Neural cell (in vitro differentiated cells): ENCODE results near the gene OSTC. TPM values are rescaled to one million over a fixed set of nuclear protein-coding genes. Genes with fewer than 3 reads are reported as not detected.

Source experiments
- H2AFZ ChIP-seq: fragments of 200-600, 300-800 bp; sonication (generic), shearing (Covaris generic); 2 replicates; pipeline ENCODE4 v1.6.0; 2014; ENCODE audit warnings: low read depth, mild to moderate bottlenecking, antibody characterized with exemption, low read length, moderate library complexity
- H3F3A ChIP-seq: fragments of 200-600 bp; shearing (Covaris generic); 2 replicates; pipeline ENCODE4 v1.6.1; 2016; ENCODE audit warnings: mild to moderate bottlenecking, moderate library complexity, mixed read lengths, antibody characterized with exemption, low read length; ENCODE audit not compliant: insufficient read depth, poor library complexity, severe bottlenecking
- H3K27ac ChIP-seq: fragments of 200-600, 300-800 bp; sonication (generic), shearing (Covaris generic); 2 replicates; pipeline ENCODE4 v1.5.1; 2014; ENCODE audit warnings: mild to moderate bottlenecking, low read length, moderate library complexity
- H3K27me3 ChIP-seq: fragments of 300-800, 200-600 bp; sonication (generic), shearing (Covaris generic); 2 replicates; pipeline ENCODE4 v1.6.0; 2014; ENCODE audit warnings: mild to moderate bottlenecking, low read depth, low read length, moderate library complexity; ENCODE audit not compliant: insufficient read depth
- H3K36me3 ChIP-seq: fragments of 300-800, 200-600 bp; sonication (generic), shearing (Covaris generic); 2 replicates; pipeline ENCODE4 v1.5.1; 2014; ENCODE audit warnings: mild to moderate bottlenecking, antibody characterized with exemption, low read length, moderate library complexity; ENCODE audit not compliant: insufficient read depth
- H3K4me2 ChIP-seq: fragments of 300-800, 200-600 bp; sonication (generic), shearing (Covaris generic); 2 replicates; pipeline ENCODE4 v1.6.0; 2014; ENCODE audit warnings: mild to moderate bottlenecking, low read length
- H3K4me3 ChIP-seq: fragments of 300-800, 200-600 bp; sonication (generic), shearing (Covaris generic); 2 replicates; pipeline ENCODE4 v1.5.1; 2014; ENCODE audit warnings: mild to moderate bottlenecking, low read length, moderate library complexity
- H3K79me2 ChIP-seq: fragments of 200-600 bp; shearing (Covaris generic); replicated peaks from 2 replicates; pipeline ENCODE4 v1.6.0; 2014; ENCODE audit warnings: mild to moderate bottlenecking, low read length, moderate library complexity; ENCODE audit not compliant: insufficient read depth
- H3K9ac ChIP-seq: fragments of 300-800, 200-600 bp; sonication (generic), shearing (Covaris generic); 2 replicates; pipeline ENCODE4 v1.6.1; 2016; ENCODE audit warnings: mild to moderate bottlenecking, low read length, mixed read lengths
- H3K9me2 ChIP-seq: fragments of 200-600 bp; shearing (Covaris generic); 2 replicates; pipeline ENCODE4 v1.6.1; 2016; ENCODE audit warnings: mild to moderate bottlenecking, low read length, mixed read lengths; ENCODE audit not compliant: insufficient read depth
- H3K9me3 ChIP-seq: fragments of 200-600, 300-800 bp; sonication (generic), shearing (Covaris generic); 2 replicates; pipeline ENCODE4 v1.6.1; 2016; ENCODE audit warnings: mild to moderate bottlenecking, mixed run types, low read length, moderate library complexity, mixed read lengths
- H4K20me1 ChIP-seq: fragments of 200-600 bp; shearing (Covaris generic); 2 replicates; pipeline ENCODE4 v1.6.1; 2016; ENCODE audit warnings: mild to moderate bottlenecking, mixed run types; ENCODE audit not compliant: insufficient read depth
- CTCF ChIP-seq: fragments of 450-650 bp; IDR thresholded peaks from 2 replicates; pipeline ENCODE4 v1.5.1; 2014; ENCODE audit warnings: antibody characterized with exemption, mild to moderate bottlenecking, moderate library complexity; ENCODE audit not compliant: poor library complexity, severe bottlenecking
- EP300 ChIP-seq: fragments of 450-650 bp; conservative IDR thresholded peaks from 2 replicates; pipeline ENCODE4 v1.6.1; 2014; ENCODE audit warnings: antibody characterized with exemption, mild to moderate bottlenecking, moderate library complexity; ENCODE audit not compliant: poor library complexity, severe bottlenecking
- EZH2 ChIP-seq: fragments of 200-600, 300-800 bp; shearing (Covaris generic), sonication (generic); IDR thresholded peaks from 2 replicates; pipeline ENCODE4 v1.6.1; 2014; ENCODE audit warnings: antibody characterized with exemption, low read length, borderline replicate concordance, mild to moderate bottlenecking; ENCODE audit not compliant: insufficient read depth, poor library complexity, severe bottlenecking
- MXI1 ChIP-seq: fragments of 450-650 bp; conservative IDR thresholded peaks from 2 replicates; pipeline ENCODE4 v1.6.1; 2014; ENCODE audit warnings: antibody characterized with exemption, mild to moderate bottlenecking; ENCODE audit not compliant: poor library complexity, severe bottlenecking
- POLR2AphosphoS5 ChIP-seq: IDR thresholded peaks from 2 replicates; pipeline ENCODE4 v1.6.1; 2012
- RAD21 ChIP-seq: fragments of 450-650 bp; conservative IDR thresholded peaks from 2 replicates; pipeline ENCODE4 v1.6.1; 2014; ENCODE audit warnings: antibody characterized with exemption, mild to moderate bottlenecking, moderate library complexity
- REST ChIP-seq: IDR thresholded peaks from 2 replicates; pipeline ENCODE4 v1.6.1; 2012; ENCODE audit warnings: borderline replicate concordance
- SMC3 ChIP-seq: fragments of 450-650 bp; conservative IDR thresholded peaks from 2 replicates; pipeline ENCODE4 v1.6.1; 2014; ENCODE audit warnings: antibody characterized with exemption, mild to moderate bottlenecking, moderate library complexity; ENCODE audit not compliant: poor library complexity
- TAF1 ChIP-seq: IDR thresholded peaks from 2 replicates; pipeline ENCODE4 v1.6.1; 2012; ENCODE audit warnings: low read depth
- polyA plus RNA-seq: library from polyadenylated mRNA; depleted of rRNA; stranded (reverse); fragments of >200 nt; gene quantifications from 2 replicates; pipeline ENCODE4 v1.2.3, GENCODE V29; 2014

Gene OSTC
- polyA plus RNA-seq, 1 donor from 2014 or later, result 128 TPM

- H3K4me3 ChIP-seq, result no peak overlapping the region
- H2AFZ ChIP-seq, result no peak overlapping the region
- no peaks in the 10 kb centered on the region for H3K27me3 ChIP-seq
- no peaks in the 10 kb centered on the region for H3K9me3 ChIP-seq
- H3K79me2 ChIP-seq, result peaks cover 13% of the 10 kb centered on the region
- no peak overlapping the region for H3K4me2 ChIP-seq
- no peak for TF ChIP-seq EZH2
- TF ChIP-seq SMC3, result no peak
- no peak for TF ChIP-seq POLR2AphosphoS5
- TF ChIP-seq CTCF, result no peak
- TF ChIP-seq EP300, result no peak
- TF ChIP-seq RAD21, result no peak
- no peak for TF ChIP-seq MXI1
- TF ChIP-seq REST, result no peak
- TF ChIP-seq TAF1, result no peak
- no peak overlapping the region for H3K27ac ChIP-seq
- H3K9me2 ChIP-seq, result no peaks in the 10 kb centered on the region
- no peaks in the 10 kb centered on the region for H3F3A ChIP-seq
- no peaks in the 10 kb centered on the region for H4K20me1 ChIP-seq
- H3K36me3 ChIP-seq, result no peaks in the 10 kb centered on the region
- no peak overlapping the region for H3K9ac ChIP-seq
Observed at GRCh38 chr4:108624263-108625056, 25.9 kb upstream of the OSTC start.

GRCh38 chr4:108626056-108626455, 24.3 kb upstream of the OSTC start:
- Histone ChIP-seq H3K27ac (no peak overlapping the region), H3K4me2 (no peak overlapping the region), H3K4me3 (no peak overlapping the region), H3K9me2 (no peaks in the 10 kb centered on the region), H3K36me3 (peaks cover 9% of the 10 kb centered on the region), H3F3A (no peaks in the 10 kb centered on the region), H3K79me2 (peaks cover 9% of the 10 kb centered on the region), H2AFZ (no peak overlapping the region), H3K9ac (no peak overlapping the region), H3K9me3 (no peaks in the 10 kb centered on the region), H4K20me1 (no peaks in the 10 kb centered on the region), H3K27me3 (no peaks in the 10 kb centered on the region)
- TF ChIP-seq SMC3 (no peak), REST (no peak), RAD21 (no peak), CTCF (no peak), EZH2 (no peak)
